ENCODE measurements around the gene UBQLN3.

- TF ChIP-seq CTCF (IDR thresholded peaks at IDR 0.05; ENCODE audit: low read length) (no peak), EZH2 (optimal IDR thresholded peaks at IDR 0.05; ENCODE audit: low read depth, low read length) (no peak), EZH2phosphoT487 (IDR thresholded peaks at IDR 0.05; ENCODE audit: low read length) (no peak)
These were observed 24.3 kb upstream of the UBQLN3 start for GRCh38 chr11:5534046-5534445.
